ENCODE data around the gene HNRNPAB. TPM values are rescaled to one million over a fixed set of nuclear protein-coding genes. Genes with fewer than 3 reads are reported as not detected.

HNRNPAB gene
- total RNA-seq, 1 donor from 2014 or later = 162 TPM

- Mint-ChIP-seq H3K27me3 (ENCODE audit: unreplicated experiment) (peaks cover 15% of the 10 kb centered on the region), H3K4me1 (ENCODE audit: unreplicated experiment) (peaks cover 14% of the 10 kb centered on the region), H3K27ac (ENCODE audit: unreplicated experiment) (no peak within 1 kb of the TSS), H3K36me3 (ENCODE audit: low read depth, unreplicated experiment) (peaks cover 29% of the 10 kb centered on the region), H3K9me3 (ENCODE audit: unreplicated experiment) (no peaks in the 10 kb centered on the region), H3K4me3 (ENCODE audit: unreplicated experiment) (peak within 1 kb of the TSS; percentile 90)
- TF ChIP-seq CTCF (IDR thresholded peaks at IDR 0.05; ENCODE audit: unreplicated experiment) = no peak
- DNase-seq (ENCODE audit: low spot score) = peak; percentile 60
Measured at GRCh38 chr5:178232124-178232919, 28.0 kb downstream of the HNRNPAB start, which contains the start of gene PHYKPL. Gene PHYKPL, minus strand, starts transcription at chr5:178232802. Its CDS starts 252 bp downstream, at chr5:178232550.

GRCh38 chr5:178232920-178233429 is 28.6 kb downstream of the HNRNPAB start:
- H3K36me3 Mint-ChIP-seq (ENCODE audit: low read depth, unreplicated experiment) = peaks cover 22% of the 10 kb centered on the region
- H3K27ac Mint-ChIP-seq (ENCODE audit: unreplicated experiment) = no peak overlapping the region
- peak overlapping the region; percentile 80 for H3K4me3 Mint-ChIP-seq (ENCODE audit: unreplicated experiment)
- H3K27me3 Mint-ChIP-seq (ENCODE audit: unreplicated experiment) = peaks cover 10% of the 10 kb centered on the region
- H3K4me1 Mint-ChIP-seq (ENCODE audit: unreplicated experiment) = peaks cover 14% of the 10 kb centered on the region
- H3K9me3 Mint-ChIP-seq (ENCODE audit: unreplicated experiment) = no peaks in the 10 kb centered on the region
- DNase-seq (ENCODE audit: low spot score) = no peak
- TF ChIP-seq CTCF (IDR thresholded peaks at IDR 0.05; ENCODE audit: unreplicated experiment) = no peak

GRCh38 chr5:178234121-178234749 is 29.9 kb downstream of the HNRNPAB start:
- H3K27me3 Mint-ChIP-seq (ENCODE audit: unreplicated experiment) = peaks cover 12% of the 10 kb centered on the region
- no peaks in the 10 kb centered on the region for H3K9me3 Mint-ChIP-seq (ENCODE audit: unreplicated experiment)
- peaks cover 16% of the 10 kb centered on the region for H3K4me1 Mint-ChIP-seq (ENCODE audit: unreplicated experiment)
- no peak overlapping the region for H3K4me3 Mint-ChIP-seq (ENCODE audit: unreplicated experiment)
- H3K27ac Mint-ChIP-seq (ENCODE audit: unreplicated experiment) = no peak overlapping the region
- TF ChIP-seq CTCF (IDR thresholded peaks at IDR 0.05; ENCODE audit: unreplicated experiment) = no peak
- peaks cover 16% of the 10 kb centered on the region for H3K36me3 Mint-ChIP-seq (ENCODE audit: low read depth, unreplicated experiment)
- no peak for DNase-seq (ENCODE audit: low spot score)

GRCh38 chr5:178234750-178235587 is 30.6 kb downstream of the HNRNPAB start:
- peaks cover 12% of the 10 kb centered on the region for H3K27me3 Mint-ChIP-seq (ENCODE audit: unreplicated experiment)
- peak; percentile 78 for TF ChIP-seq CTCF (IDR thresholded peaks at IDR 0.05; ENCODE audit: unreplicated experiment)

More at GRCh38 chr5:178234750-178235587, 30.6 kb downstream of the HNRNPAB start:
- Mint-ChIP-seq H3K27ac (ENCODE audit: unreplicated experiment) (no peak overlapping the region), H3K4me3 (ENCODE audit: unreplicated experiment) (no peak overlapping the region), H3K4me1 (ENCODE audit: unreplicated experiment) (peaks cover 16% of the 10 kb centered on the region), H3K9me3 (ENCODE audit: unreplicated experiment) (no peaks in the 10 kb centered on the region), H3K36me3 (ENCODE audit: low read depth, unreplicated experiment) (peaks cover 12% of the 10 kb centered on the region)
- peak; percentile 85 for DNase-seq (ENCODE audit: low spot score)
